GM12878 (cell line): ENCODE data around the gene SBNO2. TPM values are rescaled to one million over a fixed set of nuclear protein-coding genes. Genes with fewer than 3 reads are reported as not detected.

Experiments used
- ATAC-seq: fragments of 200-7000 bp; cut with Tn5 transposase; 3 replicates; pipeline ENCODE4 v1.9.1; 2020; ENCODE audit warnings: mild to moderate bottlenecking, moderate library complexity
- BruUV-seq: library from RNA; stranded (reverse); fragments of 400-500 nt; replicated peaks from 2 replicates; lab custom pipeline; 2021; lab: Mats Ljungman, UMichigan
- CTCF ChIA-PET: fragments of 300-600 bp; sonication (Branson Sonifier 250); formaldehyde crosslinking; extraction: SDS; loops from one replicate; lab custom pipeline; 2021; ENCODE audit warnings: inconsistent platforms; lab: Yijun Ruan, JAX
- POLR2A ChIA-PET: fragments of 350-600 bp; formaldehyde crosslinking; extraction: SDS; loops from one replicate; lab custom pipeline; 2021; ENCODE audit warnings: inconsistent platforms; lab: Charles Lee
- RAD21 ChIA-PET: fragments of 300-600 bp; sonication (Branson Sonifier 250); formaldehyde crosslinking; loops from one replicate; lab custom pipeline; 2023; ENCODE audit warnings: antibody characterized with exemption; ENCODE audit not compliant: unreplicated experiment; lab: Charles Lee
- SMC1A ChIA-PET: fragments of 300-600 bp; sonication (Branson Sonifier 250); formaldehyde crosslinking; loops from one replicate; lab custom pipeline; 2023; ENCODE audit not compliant: unreplicated experiment, uncharacterized antibody; lab: Charles Lee
- DNase-seq: peaks from one replicate; pipeline ENCODE4 v3.0.0-alpha.2; 2011; ENCODE audit warnings: low read depth, low spot score
- FAIRE-seq: peaks from 3 replicates; lab custom pipeline; 2011; peaks lifted over from hg19 to GRCh38; lab: Jason Lieb, UNC
- H2AFZ ChIP-seq: 2 replicates; pipeline ENCODE4 v1.6.0; 2011; ENCODE audit warnings: low read depth, low read length, control low read depth; ENCODE audit not compliant: control insufficient read depth
- H3K27ac ChIP-seq: 2 replicates; pipeline ENCODE4 v1.5.1; 2011; ENCODE audit warnings: control low read depth; ENCODE audit not compliant: control insufficient read depth, insufficient read depth
- H3K27me3 ChIP-seq, 2 experiments: replicated peaks in 1 of 2; 2 replicates each; pipeline versions ENCODE4 v1.6.0 to v1.6.1; 2011; ENCODE audit warnings: low read length in 1 of 2; ENCODE audit not compliant: control insufficient read depth in 2 of 2, insufficient read depth in 2 of 2
- H3K36me3 ChIP-seq, 2 experiments: 2 replicates each; pipeline ENCODE4 v1.5.1; 2011; ENCODE audit warnings: low read length in 1 of 2; ENCODE audit not compliant: control insufficient read depth in 2 of 2, insufficient read depth in 2 of 2
- H3K4me1 ChIP-seq: 2 replicates; pipeline ENCODE4 v1.6.1; 2011; ENCODE audit warnings: mild to moderate bottlenecking, low read length, moderate library complexity, mixed read lengths; ENCODE audit not compliant: control insufficient read depth, insufficient read depth
- H3K4me2 ChIP-seq: 2 replicates; pipeline ENCODE4 v1.6.0; 2011; ENCODE audit warnings: control low read depth; ENCODE audit not compliant: control insufficient read depth, insufficient read depth
- H3K4me3 ChIP-seq: fragments of 200-600 bp; sonication (generic); 2 replicates; pipeline ENCODE4 v1.5.1; 2016
- H3K79me2 ChIP-seq: 2 replicates; pipeline ENCODE4 v1.6.0; 2011; ENCODE audit warnings: low read length; ENCODE audit not compliant: control insufficient read depth, insufficient read depth
- H3K9ac ChIP-seq: 2 replicates; pipeline ENCODE4 v1.8.0; 2011; ENCODE audit warnings: low read length, control low read depth, mixed read lengths; ENCODE audit not compliant: control insufficient read depth, insufficient read depth
- H3K9me3 ChIP-seq: replicated peaks from 3 replicates; pipeline ENCODE4 v1.5.1; 2011; ENCODE audit warnings: mild to moderate bottlenecking, low read length; ENCODE audit not compliant: control insufficient read depth, insufficient read depth
- H4K20me1 ChIP-seq: 2 replicates; pipeline ENCODE4 v1.6.0; 2011; ENCODE audit not compliant: control insufficient read depth, insufficient read depth
- BACH1 ChIP-seq: fragments of 450-650 bp; IDR thresholded peaks from 2 replicates; pipeline ENCODE4 v1.6.1; 2017; ENCODE audit warnings: mild to moderate bottlenecking, borderline replicate concordance
- JUND ChIP-seq: IDR thresholded peaks from 2 replicates; pipeline ENCODE4 v1.6.1; 2012; ENCODE audit warnings: low read depth, mild to moderate bottlenecking, low read length, improper control_type of control experiment, moderate library complexity
- RB1 ChIP-seq: fragments of 450-650 bp; formaldehyde crosslinking; IDR thresholded peaks from 2 replicates; pipeline ENCODE4 v1.6.1; 2017; ENCODE audit warnings: mild to moderate bottlenecking, borderline replicate concordance
- RELA ChIP-seq: fragments of 450-650 bp; IDR thresholded peaks from 2 replicates; pipeline ENCODE4 v1.8.0; 2014; ENCODE audit warnings: borderline replicate concordance; ENCODE audit not compliant: partially characterized antibody
- STAT1 ChIP-seq: fragments of 450-650 bp; conservative IDR thresholded peaks from 2 replicates; pipeline ENCODE4 v1.6.1; 2014; ENCODE audit warnings: antibody characterized with exemption, mild to moderate bottlenecking
- STAT3 ChIP-seq: IDR thresholded peaks from 2 replicates; pipeline ENCODE4 v1.6.1; 2011; ENCODE audit warnings: low read depth, low read length, improper control_type of control experiment
- WGBS: methylation state at CpG from one replicate; pipeline ENCODE4 v1.1.6; 2016; ENCODE audit warnings: low lambda C conversion rate; ENCODE audit not compliant: insufficient replicate concordance, insufficient coverage; ENCODE audit errors: missing lambda C conversion rate; 5-methylcytosine and 5-hydroxymethylcytosine counted together
- in situ Hi-C: fragments of 300-500 bp; cut with MboI; formaldehyde crosslinking; loops from 9 replicates; pipeline ENCODE4 v1.14.3; 2018; ENCODE audit warnings: mixed read lengths
- intact Hi-C: fragments of 100-400 bp; cut with micrococcal nuclease; formaldehyde crosslinking; loops from one replicate; pipeline ENCODE4 v1.14.2; 2022; ENCODE audit not compliant: unreplicated experiment
- polyA plus RNA-seq, 11 experiments: library from polyadenylated mRNA; depleted of rRNA in 4 of 11; unstranded in 6 of 11; stranded (reverse) in 5 of 11; fragments of >200 nt; fragmentation: Nextera tagmentation in 4 of 11; fragmentation: Illumina TruSeq in 1 of 11; extraction: Ambion mirVana in 4 of 11; extraction: Trizol in 1 of 11; gene quantifications; 1 replicate in 1 of 11; 2 replicates in 10 of 11; pipeline versions ENCODE4 v1.2.1 to v1.2.3, GENCODE V29; 2011 to 2016; ENCODE audit warnings: inconsistent platforms in 2 of 11, missing spikeins in 2 of 11, low read depth in 1 of 11
- total RNA-seq, 4 experiments: library from RNA; depleted of rRNA in 3 of 4; stranded (reverse); fragments of >200 nt in 3 of 4; fragmentation: Illumina TruSeq in 1 of 4; extraction: Trizol in 1 of 4; gene quantifications; 2 replicates each; pipeline versions ENCODE4 v1.2.1 to v1.2.3, GENCODE V29; 2013 to 2021
- TF ChIP-seq, protein P1 (sequence below), 3 experiments: IDR thresholded peaks in 2 of 3; conservative IDR thresholded peaks in 1 of 3; 2 replicates each; pipeline ENCODE4 v1.5.1; 2011; ENCODE audit warnings: low read depth in 3 of 3, low read length in 3 of 3, mild to moderate bottlenecking in 3 of 3, control low read depth in 2 of 3, moderate library complexity in 2 of 3, inconsistent platforms in 1 of 3, mixed read lengths in 1 of 3; ENCODE audit not compliant: control insufficient read depth in 2 of 3, insufficient read depth in 1 of 3; ENCODE audit errors: extremely low read depth in 1 of 3
- TF ChIP-seq, protein P2 (sequence below): IDR thresholded peaks from 2 replicates; pipeline ENCODE4 v1.6.1; 2011; ENCODE audit warnings: mild to moderate bottlenecking, low read depth, low read length, moderate library complexity; ENCODE audit not compliant: insufficient replicate concordance
- TF ChIP-seq, protein P3 (sequence below): fragments of 450-650 bp; formaldehyde crosslinking; IDR thresholded peaks from 2 replicates; pipeline ENCODE4 v1.4.0; 2022; ENCODE audit warnings: mild to moderate bottlenecking, moderate library complexity

Gene SBNO2
- total and polyA plus RNA-seq, 10 of the 15 experiments (the other 5 are each of a cell fraction or from before 2014, with no cell fraction given), result 0.08 to 44.6 (median 5.4) TPM

DNA sequence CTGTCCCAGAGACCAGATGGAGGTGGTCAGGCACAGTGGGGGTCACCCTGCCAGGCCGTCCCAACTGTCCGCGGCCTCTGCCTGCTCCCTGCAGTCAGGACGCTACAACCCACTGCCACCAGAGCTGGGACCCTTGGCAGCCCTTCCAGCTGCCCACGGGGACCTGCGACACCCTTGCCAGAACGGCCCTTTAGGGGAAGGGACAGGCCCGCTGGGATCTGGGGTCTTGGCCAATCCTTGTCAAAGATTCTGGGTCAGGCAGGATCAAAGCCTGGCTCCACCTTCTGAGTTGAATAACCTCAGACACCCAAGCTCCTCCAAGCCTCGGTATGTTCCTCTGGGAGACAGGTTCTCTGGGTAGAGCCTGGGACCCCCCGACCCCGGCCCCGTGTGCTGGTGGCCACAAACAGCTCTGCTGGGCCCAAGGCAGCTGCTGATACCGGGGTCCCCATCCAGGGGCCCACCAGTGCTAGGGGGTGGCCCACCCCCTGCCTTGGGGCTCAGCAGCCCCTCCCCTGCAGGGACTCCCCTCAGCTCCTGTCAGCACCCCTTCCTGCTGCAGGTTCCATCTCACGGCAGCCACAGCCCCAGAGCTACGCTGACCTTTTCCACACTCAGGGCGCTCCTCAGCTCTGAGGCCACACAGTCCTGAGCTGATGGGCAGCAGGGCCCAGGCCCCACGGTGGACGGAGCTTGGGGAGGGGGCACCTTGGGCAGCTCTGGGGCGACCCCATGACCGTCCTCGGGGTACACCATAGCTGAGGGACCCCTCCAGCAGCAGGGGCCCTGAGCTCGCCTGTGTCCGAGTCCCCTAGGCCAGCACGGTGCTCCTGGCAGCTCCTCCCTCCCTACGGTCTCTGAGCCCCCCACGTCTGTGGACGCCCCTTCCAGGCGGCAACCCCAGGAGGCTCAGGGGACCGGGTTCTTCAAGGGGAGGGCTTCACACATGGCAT lies 18.4 kb downstream of the SBNO2 start (continued):
- TF ChIP-seq, protein P1, sequence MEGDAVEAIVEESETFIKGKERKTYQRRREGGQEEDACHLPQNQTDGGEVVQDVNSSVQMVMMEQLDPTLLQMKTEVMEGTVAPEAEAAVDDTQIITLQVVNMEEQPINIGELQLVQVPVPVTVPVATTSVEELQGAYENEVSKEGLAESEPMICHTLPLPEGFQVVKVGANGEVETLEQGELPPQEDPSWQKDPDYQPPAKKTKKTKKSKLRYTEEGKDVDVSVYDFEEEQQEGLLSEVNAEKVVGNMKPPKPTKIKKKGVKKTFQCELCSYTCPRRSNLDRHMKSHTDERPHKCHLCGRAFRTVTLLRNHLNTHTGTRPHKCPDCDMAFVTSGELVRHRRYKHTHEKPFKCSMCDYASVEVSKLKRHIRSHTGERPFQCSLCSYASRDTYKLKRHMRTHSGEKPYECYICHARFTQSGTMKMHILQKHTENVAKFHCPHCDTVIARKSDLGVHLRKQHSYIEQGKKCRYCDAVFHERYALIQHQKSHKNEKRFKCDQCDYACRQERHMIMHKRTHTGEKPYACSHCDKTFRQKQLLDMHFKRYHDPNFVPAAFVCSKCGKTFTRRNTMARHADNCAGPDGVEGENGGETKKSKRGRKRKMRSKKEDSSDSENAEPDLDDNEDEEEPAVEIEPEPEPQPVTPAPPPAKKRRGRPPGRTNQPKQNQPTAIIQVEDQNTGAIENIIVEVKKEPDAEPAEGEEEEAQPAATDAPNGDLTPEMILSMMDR (IDR thresholded peaks at IDR 0.05 in 2 of 3, conservative IDR thresholded peaks at IDR 0.05 in 1 of 3; ENCODE audit: control insufficient read depth in 2 of 3, extremely low read depth in 1 of 3, insufficient read depth in 1 of 3, low read depth in 3 of 3, low read length in 3 of 3), result no peak
- TF ChIP-seq RELA (no peak), RB1 (no peak), STAT1 (no peak), JUND (no peak)
- TF ChIP-seq, protein P2, sequence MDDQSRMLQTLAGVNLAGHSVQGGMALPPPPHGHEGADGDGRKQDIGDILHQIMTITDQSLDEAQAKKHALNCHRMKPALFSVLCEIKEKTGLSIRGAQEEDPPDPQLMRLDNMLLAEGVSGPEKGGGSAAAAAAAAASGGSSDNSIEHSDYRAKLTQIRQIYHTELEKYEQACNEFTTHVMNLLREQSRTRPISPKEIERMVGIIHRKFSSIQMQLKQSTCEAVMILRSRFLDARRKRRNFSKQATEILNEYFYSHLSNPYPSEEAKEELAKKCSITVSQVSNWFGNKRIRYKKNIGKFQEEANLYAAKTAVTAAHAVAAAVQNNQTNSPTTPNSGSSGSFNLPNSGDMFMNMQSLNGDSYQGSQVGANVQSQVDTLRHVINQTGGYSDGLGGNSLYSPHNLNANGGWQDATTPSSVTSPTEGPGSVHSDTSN, result no peak
- TF ChIP-seq, all 136 proteins: peak for 0

DNA sequence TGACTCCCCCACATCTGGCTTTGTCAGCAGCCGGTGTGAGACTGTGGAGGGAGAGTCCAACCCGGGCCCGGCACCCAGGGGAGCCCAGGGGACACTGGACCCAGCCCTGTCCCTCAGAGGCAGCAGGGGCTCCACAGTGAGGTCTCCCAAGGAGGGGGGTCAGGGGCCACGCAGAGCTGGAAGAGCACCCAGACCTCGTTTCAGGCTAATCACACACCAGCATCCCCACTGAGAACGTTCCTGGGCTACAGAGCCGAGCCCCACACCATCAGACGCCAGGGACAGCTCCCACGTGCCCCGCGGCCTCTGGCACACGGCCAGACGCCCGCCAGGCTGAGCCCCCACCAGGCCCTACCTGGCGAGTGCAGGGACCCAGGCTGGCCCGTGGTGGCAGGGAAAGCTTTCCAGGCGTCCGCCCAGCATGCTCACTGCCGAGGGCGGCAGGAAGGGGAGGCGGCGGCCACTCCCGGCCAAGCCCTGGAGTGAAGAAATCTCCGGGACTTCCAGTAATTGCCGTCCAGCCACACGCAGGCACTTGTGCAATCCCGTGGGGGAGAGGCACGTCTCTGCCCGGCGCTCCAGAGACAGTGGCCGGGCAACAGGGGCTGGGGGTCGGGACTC lies 19.2 kb downstream of the SBNO2 start:
- Histone ChIP-seq H3K9me3 (no peaks in the 10 kb centered on the region), H3K27ac (no peak overlapping the region), H3K79me2 (no peaks in the 10 kb centered on the region), H3K4me2 (no peak overlapping the region), H3K4me1 (no peaks in the 10 kb centered on the region), H3K27me3 (no peaks in the 10 kb centered on the region), H4K20me1 (no peaks in the 10 kb centered on the region; the same call in none of the 2 replicates), H2AFZ (no peak overlapping the region), H3K36me3 (peaks cover 4 to 18% of the 10 kb centered on the region in 2 experiments; a peak in 3 of 4 replicates), H3K9ac (no peak overlapping the region), H3K4me3 (no peak overlapping the region)
- ATAC-seq, result no peak
- SMC1A ChIA-PET, result no interaction called here
- no peak for FAIRE-seq
- BruUV-seq, result no TSS peak
- intact Hi-C loops (no loop called here), in situ Hi-C loops (no loop called here)
- CTCF ChIA-PET, result no interaction called here
- POLR2A ChIA-PET, result interaction anchor here (0.5 kb wide), 1 partner anchor 1262 kb away, joined by 3 read pairs; no protein-coding TSS in a partner anchor
- 94% methylated on average over 32 of the region's 32 CpGs for WGBS
- RAD21 ChIA-PET, result interaction anchor here (0.8 kb wide), 1 partner anchor 41 kb away, joined by 5 read pairs; no protein-coding TSS in a partner anchor
- DNase-seq, result no peak
- TF ChIP-seq, protein P3, sequence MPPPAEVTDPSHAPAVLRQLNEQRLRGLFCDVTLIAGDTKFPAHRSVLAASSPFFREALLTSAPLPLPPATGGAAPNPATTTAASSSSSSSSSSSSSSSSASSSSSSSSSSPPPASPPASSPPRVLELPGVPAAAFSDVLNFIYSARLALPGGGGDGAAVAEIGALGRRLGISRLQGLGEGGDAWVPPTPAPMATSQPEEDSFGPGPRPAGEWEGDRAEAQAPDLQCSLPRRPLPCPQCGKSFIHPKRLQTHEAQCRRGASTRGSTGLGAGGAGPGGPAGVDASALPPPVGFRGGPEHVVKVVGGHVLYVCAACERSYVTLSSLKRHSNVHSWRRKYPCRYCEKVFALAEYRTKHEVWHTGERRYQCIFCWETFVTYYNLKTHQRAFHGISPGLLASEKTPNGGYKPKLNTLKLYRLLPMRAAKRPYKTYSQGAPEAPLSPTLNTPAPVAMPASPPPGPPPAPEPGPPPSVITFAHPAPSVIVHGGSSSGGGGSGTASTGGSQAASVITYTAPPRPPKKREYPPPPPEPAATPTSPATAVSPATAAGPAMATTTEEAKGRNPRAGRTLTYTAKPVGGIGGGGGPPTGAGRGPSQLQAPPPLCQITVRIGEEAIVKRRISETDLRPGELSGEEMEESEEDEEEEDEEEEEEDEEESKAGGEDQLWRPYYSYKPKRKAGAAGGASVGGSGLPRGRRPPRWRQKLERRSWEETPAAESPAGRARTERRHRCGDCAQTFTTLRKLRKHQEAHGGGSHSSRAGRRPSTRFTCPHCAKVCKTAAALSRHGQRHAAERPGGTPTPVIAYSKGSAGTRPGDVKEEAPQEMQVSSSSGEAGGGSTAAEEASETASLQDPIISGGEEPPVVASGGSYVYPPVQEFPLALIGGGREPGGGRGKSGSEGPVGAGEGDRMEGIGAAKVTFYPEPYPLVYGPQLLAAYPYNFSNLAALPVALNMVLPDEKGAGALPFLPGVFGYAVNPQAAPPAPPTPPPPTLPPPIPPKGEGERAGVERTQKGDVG, result no peak
- TF ChIP-seq STAT3 (no peak), BACH1 (no peak)
